SK-N-SH (cell line): ENCODE results near the gene GRB2. TPM values are rescaled to one million over a fixed set of nuclear protein-coding genes. Genes with fewer than 3 reads are reported as not detected.

ENCODE experiments used
- CTCF ChIA-PET: fragments of 300-600, 350-600 bp; formaldehyde crosslinking; extraction: SDS; loops from one replicate; lab custom pipeline; 2021; lab: Yijun Ruan, JAX
- POLR2A ChIA-PET: fragments of 350-600 bp; sonication (Branson Sonifier 250); formaldehyde crosslinking; extraction: SDS; loops from one replicate; lab custom pipeline; 2020; ENCODE audit warnings: antibody characterized with exemption, inconsistent platforms; lab: Yijun Ruan, JAX
- DNase-seq: peaks from one replicate; pipeline ENCODE4 v3.0.0; 2012
- H2AFZ ChIP-seq: fragments of 200-600 bp; sonication (generic); 2 replicates; pipeline ENCODE4 v1.8.1; 2016; ENCODE audit warnings: antibody characterized with exemption, mild to moderate bottlenecking, low read depth
- H3F3A ChIP-seq: fragments of 200-600 bp; sonication (generic); replicated peaks from 2 replicates; pipeline ENCODE3; 2016; ENCODE audit warnings: antibody characterized with exemption, mild to moderate bottlenecking; ENCODE audit not compliant: insufficient read depth
- H3K27ac ChIP-seq, 2 experiments: fragments of 200-500 bp in 1 of 2; fragments of 200-600 bp in 1 of 2; sonication (Bioruptor generic) in 1 of 2; sonication (generic), shearing (Covaris generic) in 1 of 2; 2 replicates each; pipeline versions ENCODE4 v1.5.1 to v1.6.1; 2014 to 2016; ENCODE audit warnings: low read depth in 2 of 2, inconsistent platforms in 1 of 2, low read length in 1 of 2, mild to moderate bottlenecking in 1 of 2, mixed read lengths in 1 of 2
- H3K27me3 ChIP-seq: fragments of 200-600 bp; sonication (generic), shearing (Covaris generic); 2 replicates; pipeline ENCODE4 v1.6.1; 2016; ENCODE audit warnings: mixed run types; ENCODE audit not compliant: insufficient read depth
- H3K36me3 ChIP-seq, 2 experiments: fragments of 200-500 bp in 1 of 2; fragments of 200-600 bp in 1 of 2; sonication (Bioruptor generic) in 1 of 2; sonication (generic) in 1 of 2; replicated peaks in 1 of 2; 2 replicates each; pipeline versions ENCODE3 to v1.5.1; 2014 to 2016; ENCODE audit warnings: low read length in 1 of 2, mild to moderate bottlenecking in 1 of 2; ENCODE audit not compliant: insufficient read depth in 2 of 2, control insufficient read depth in 1 of 2
- H3K4me1 ChIP-seq, 2 experiments: fragments of 200-500 bp in 1 of 2; fragments of 200-600 bp in 1 of 2; sonication (Bioruptor generic) in 1 of 2; sonication (generic), shearing (Covaris generic) in 1 of 2; 2 replicates each; pipeline versions ENCODE4 v1.5.1 to v1.6.1; 2014 to 2016; ENCODE audit warnings: low read depth in 1 of 2, low read length in 1 of 2, mixed run types in 1 of 2; ENCODE audit not compliant: insufficient read depth in 2 of 2, control insufficient read depth in 1 of 2
- H3K4me2 ChIP-seq: fragments of 200-600 bp; sonication (generic), shearing (Covaris generic); 2 replicates; pipeline ENCODE4 v1.6.1; 2017; ENCODE audit warnings: mixed run types
- H3K4me3 ChIP-seq, 2 experiments: fragments of 200-500 bp in 1 of 2; fragments of 200-600 bp in 1 of 2; sonication (Bioruptor generic) in 1 of 2; sonication (generic), shearing (Covaris generic) in 1 of 2; 2 replicates each; pipeline versions ENCODE4 v1.5.1 to v1.8.1; 2014 to 2016; ENCODE audit warnings: low read depth in 2 of 2, inconsistent platforms in 1 of 2, low read length in 1 of 2, mild to moderate bottlenecking in 1 of 2, mixed read lengths in 1 of 2, moderate library complexity in 1 of 2
- H3K79me2 ChIP-seq: fragments of 200-600 bp; sonication (generic); 2 replicates; pipeline ENCODE4 v1.8.1; 2017; ENCODE audit warnings: mild to moderate bottlenecking; ENCODE audit not compliant: insufficient read depth
- H3K9ac ChIP-seq: fragments of 200-600 bp; sonication (generic); 2 replicates; pipeline ENCODE4 v1.6.1; 2017; ENCODE audit warnings: mixed run types
- H3K9me2 ChIP-seq: fragments of 200-600 bp; sonication (generic); 2 replicates; pipeline ENCODE4 v1.6.1; 2017; ENCODE audit warnings: mixed run types
- H3K9me3 ChIP-seq: fragments of 200-600 bp; sonication (generic); 2 replicates; pipeline ENCODE4 v1.6.1; 2017; ENCODE audit warnings: mixed run types, mild to moderate bottlenecking, moderate library complexity
- H4K20me1 ChIP-seq: fragments of 200-600 bp; sonication (generic); 2 replicates; pipeline ENCODE4 v1.6.1; 2017; ENCODE audit warnings: mild to moderate bottlenecking, mixed run types; ENCODE audit not compliant: insufficient read depth
- CTCF ChIP-seq: fragments of 200-600 bp; sonication (generic); IDR thresholded peaks from 2 replicates; pipeline ENCODE4 v1.6.1; 2017; ENCODE audit warnings: antibody characterized with exemption, mild to moderate bottlenecking, moderate library complexity
- FOSL2 ChIP-seq: IDR thresholded peaks from 2 replicates; pipeline ENCODE4 v1.4.0; 2012; ENCODE audit warnings: low read depth, mild to moderate bottlenecking, moderate library complexity, borderline replicate concordance
- FOXM1 ChIP-seq: IDR thresholded peaks from 2 replicates; pipeline ENCODE4 v1.4.0; 2012; ENCODE audit warnings: low read depth, mild to moderate bottlenecking
- GABPA ChIP-seq: IDR thresholded peaks from 2 replicates; pipeline ENCODE4 v1.4.0; 2012; ENCODE audit warnings: low read depth, mild to moderate bottlenecking
- GATA2 ChIP-seq: sonication (generic); formaldehyde crosslinking; IDR thresholded peaks from 2 replicates; pipeline ENCODE4 v1.5.0; 2020; ENCODE audit warnings: mild to moderate bottlenecking, missing genetic modification reagents
- JUND ChIP-seq: IDR thresholded peaks from 2 replicates; pipeline ENCODE4 v1.4.0; 2012
- MXI1 ChIP-seq: IDR thresholded peaks from 2 replicates; pipeline ENCODE4 v1.6.1; 2012; ENCODE audit warnings: mild to moderate bottlenecking, low read depth, low read length, improper control_type of control experiment
- NFIC ChIP-seq: IDR thresholded peaks from 2 replicates; pipeline ENCODE4 v1.4.0; 2012; ENCODE audit warnings: borderline replicate concordance
- PBX3 ChIP-seq: IDR thresholded peaks from 2 replicates; pipeline ENCODE4; 2012
- RAD21 ChIP-seq: IDR thresholded peaks from 2 replicates; pipeline ENCODE4 v1.6.1; 2012; ENCODE audit warnings: mild to moderate bottlenecking, low read length
- REST ChIP-seq: IDR thresholded peaks from 2 replicates; pipeline ENCODE4 v1.6.1; 2012; ENCODE audit warnings: mild to moderate bottlenecking, low read depth, low read length, moderate library complexity
- RFX5 ChIP-seq: IDR thresholded peaks from 2 replicates; pipeline ENCODE4 v1.6.1; 2012; ENCODE audit warnings: mild to moderate bottlenecking, improper control_type of control experiment, low read length
- SIN3A ChIP-seq: IDR thresholded peaks from 2 replicates; pipeline ENCODE4 v1.6.1; 2012; ENCODE audit warnings: low read depth, mild to moderate bottlenecking, low read length, moderate library complexity, borderline replicate concordance
- SMC3 ChIP-seq: IDR thresholded peaks from 2 replicates; pipeline ENCODE4 v1.6.1; 2012; ENCODE audit warnings: low read depth, low read length, improper control_type of control experiment
- TAF1 ChIP-seq: IDR thresholded peaks from 2 replicates; pipeline ENCODE4 v1.6.1; 2012; ENCODE audit warnings: low read depth, mild to moderate bottlenecking, low read length, moderate library complexity, borderline replicate concordance
- TCF12 ChIP-seq: IDR thresholded peaks from 2 replicates; pipeline ENCODE4 v1.4.0; 2012
- TEAD4 ChIP-seq: IDR thresholded peaks from 2 replicates; pipeline ENCODE4 v1.4.0; 2012; ENCODE audit warnings: mild to moderate bottlenecking, borderline replicate concordance; ENCODE audit not compliant: insufficient read depth
- YY1 ChIP-seq: IDR thresholded peaks from 2 replicates; pipeline ENCODE4 v1.4.0; 2012; ENCODE audit warnings: low read depth, mild to moderate bottlenecking
- whole genome bisulfite sequencing: methylation state at CpG from one replicate; pipeline ENCODE4 v1.1.6; 2017; ENCODE audit warnings: low lambda C conversion rate; 5-methylcytosine and 5-hydroxymethylcytosine counted together
- polyA plus RNA-seq, 3 experiments: library from polyadenylated mRNA; depleted of rRNA; stranded (reverse); fragments of >200 nt; gene quantifications; 2 replicates each; pipeline ENCODE4 v1.2.3, GENCODE V29; 2012

The GRB2 gene
- polyA plus RNA-seq, 1 of the 3 experiments (the other 2 are of a cell fraction) = 89.6 TPM

- Histone ChIP-seq H2AFZ (no peak overlapping the region), H3K9ac (no peak overlapping the region), H3K4me1 (peaks cover 4 to 6% of the 10 kb centered on the region in 2 experiments; a peak in 3 of 4 replicates)
- TF ChIP-seq CTCF (no peak), TAF1 (no peak), PBX3 (no peak), NFIC (no peak), JUND (no peak), GABPA (no peak), TCF12 (no peak), MXI1 (no peak), SIN3A (no peak), FOSL2 (no peak), RAD21 (no peak), YY1 (no peak), RFX5 (no peak), SMC3 (no peak), GATA2 (no peak), REST (no peak), FOXM1 (no peak), TEAD4 (no peak)
- TF ChIP-seq, all 33 proteins: peak for 0
- no peak for DNase-seq
- Histone ChIP-seq H4K20me1 (peaks cover 46% of the 10 kb centered on the region), H3K9me3 (no peaks in the 10 kb centered on the region), H3F3A (peaks cover 17% of the 10 kb centered on the region), H3K36me3 (no peaks in the 10 kb centered on the region), H3K4me3 (no peak overlapping the region; a peak in 1 of 4 replicates), H3K9me2 (no peaks in the 10 kb centered on the region), H3K4me2 (peak overlapping the region; percentile 90; the same call in 1 of the 2 replicates), H3K27me3 (no peaks in the 10 kb centered on the region; the same call in 1 of the 2 replicates), H3K79me2 (peaks cover 74% of the 10 kb centered on the region), H3K27ac (no peak overlapping the region)
- POLR2A ChIA-PET = no interaction called here
- WGBS = 86% methylated on average over 5 of the region's 5 CpGs
- CTCF ChIA-PET = interaction anchor here (0.8 to 5.8 kb wide), 18 partner anchors 9 to 163 kb away, joined by 3 to 65 read pairs (median 6); partner anchors contain the start of gene MIF4GD
Observed at GRCh38 chr17:75403131-75403530, 2.3 kb downstream of the GRB2 start.
